Smooth muscle cell (in vitro differentiated cells): ENCODE data around the gene OLFM3. TPM values are rescaled to one million over a fixed set of nuclear protein-coding genes. Genes with fewer than 3 reads are reported as not detected.

Source experiments
- DNase-seq: peaks from one replicate; lab custom pipeline; 2025; ENCODE audit not compliant: unreplicated experiment; lab: John Stamatoyannopoulos, UW
- H2AFZ ChIP-seq: fragments of 200-600 bp; sonication (generic); 2 replicates; pipeline ENCODE4 v1.6.0; 2016; ENCODE audit warnings: antibody characterized with exemption, low read depth, mild to moderate bottlenecking
- H3F3A ChIP-seq: fragments of 200-600 bp; sonication (generic); 2 replicates; pipeline ENCODE4 v1.6.0; 2017; ENCODE audit warnings: antibody characterized with exemption, low read depth
- H3K27ac ChIP-seq: fragments of 200-600 bp; sonication (generic); 2 replicates; pipeline ENCODE4 v1.5.1; 2016; ENCODE audit warnings: low read depth, mild to moderate bottlenecking
- H3K27me3 ChIP-seq: fragments of 200-600 bp; sonication (generic); 2 replicates; pipeline ENCODE4 v1.6.1; 2016; ENCODE audit warnings: low read depth, mild to moderate bottlenecking
- H3K36me3 ChIP-seq: fragments of 200-600 bp; sonication (generic); 2 replicates; pipeline ENCODE4 v1.5.1; 2016; ENCODE audit warnings: low read depth
- H3K4me1 ChIP-seq: fragments of 200-600 bp; sonication (generic); 2 replicates; pipeline ENCODE4 v1.5.1; 2016; ENCODE audit warnings: low read depth
- H3K4me2 ChIP-seq: fragments of 200-600 bp; sonication (generic); 2 replicates; pipeline ENCODE4 v1.6.0; 2016; ENCODE audit warnings: mild to moderate bottlenecking
- H3K4me3 ChIP-seq: fragments of 200-600 bp; sonication (generic); 2 replicates; pipeline ENCODE4 v1.5.1; 2016; ENCODE audit warnings: mild to moderate bottlenecking
- H3K79me2 ChIP-seq: fragments of 200-600 bp; sonication (generic); 2 replicates; pipeline ENCODE4 v1.6.0; 2016; ENCODE audit warnings: low read depth, mild to moderate bottlenecking
- H3K9ac ChIP-seq: fragments of 200-600 bp; sonication (generic); 2 replicates; pipeline ENCODE4 v1.6.0; 2016; ENCODE audit warnings: low read depth
- H3K9me3 ChIP-seq: fragments of 200-600 bp; sonication (generic); replicated peaks from 2 replicates; pipeline ENCODE4 v1.5.1; 2016; ENCODE audit warnings: low read depth
- H4K20me1 ChIP-seq: fragments of 200-600 bp; sonication (generic); 2 replicates; pipeline ENCODE4 v1.6.0; 2016; ENCODE audit warnings: low read depth
- CTCF ChIP-seq: fragments of 200-600 bp; sonication (generic); IDR thresholded peaks from 2 replicates; pipeline ENCODE4 v1.5.1; 2017; ENCODE audit warnings: borderline replicate concordance, mild to moderate bottlenecking, antibody characterized with exemption; ENCODE audit not compliant: insufficient read depth, poor library complexity, severe bottlenecking
- WGBS: methylation state at CpG from one replicate; pipeline ENCODE4 v1.1.7; 2016; ENCODE audit warnings: low lambda C conversion rate; 5-methylcytosine and 5-hydroxymethylcytosine counted together
- polyA plus RNA-seq: library from polyadenylated mRNA; unstranded; fragments of >200 nt; fragmentation: Nextera tagmentation; extraction: Ambion mirVana; gene quantifications from 2 replicates; pipeline ENCODE4 v1.2.1, GENCODE V29; 2016
- total RNA-seq: library from RNA; depleted of rRNA; stranded (reverse); fragments of >200 nt; gene quantifications from 2 replicates; pipeline ENCODE4 v1.2.3, GENCODE V29; 2014

Gene OLFM3
- total and polyA plus RNA-seq, 2 experiments from 2014 or later = 0.22 to 0.35 TPM

- H2AFZ ChIP-seq = no peak overlapping the region
- no peak for DNase-seq
- no peaks in the 10 kb centered on the region for H3F3A ChIP-seq
- no peak overlapping the region for H3K9ac ChIP-seq
- H3K4me3 ChIP-seq = no peak overlapping the region
- H3K27me3 ChIP-seq = no peaks in the 10 kb centered on the region
- H3K4me2 ChIP-seq = no peak overlapping the region
- H3K79me2 ChIP-seq = no peaks in the 10 kb centered on the region
- no peaks in the 10 kb centered on the region for H4K20me1 ChIP-seq
- H3K9me3 ChIP-seq = no peaks in the 10 kb centered on the region
- no peaks in the 10 kb centered on the region for H3K36me3 ChIP-seq
- no peaks in the 10 kb centered on the region for H3K4me1 ChIP-seq
- no peak overlapping the region for H3K27ac ChIP-seq
- TF ChIP-seq CTCF = no peak
These were observed 120.8 kb downstream of the OLFM3 start for GRCh38 chr1:101875891-101876290.

- H3K36me3 ChIP-seq = no peaks in the 10 kb centered on the region
- TF ChIP-seq CTCF = no peak
- H3K9me3 ChIP-seq = no peaks in the 10 kb centered on the region
- H3K27ac ChIP-seq = no peak overlapping the region
- no peaks in the 10 kb centered on the region for H3K79me2 ChIP-seq
- WGBS = 100% methylated on average over 1 of the region's 1 CpG
- DNase-seq = no peak
- H3K4me3 ChIP-seq = no peak overlapping the region
- no peak overlapping the region for H3K4me2 ChIP-seq
- H3K9ac ChIP-seq = no peak overlapping the region
- no peaks in the 10 kb centered on the region for H4K20me1 ChIP-seq
- no peak overlapping the region for H2AFZ ChIP-seq
- H3F3A ChIP-seq = no peaks in the 10 kb centered on the region
- H3K4me1 ChIP-seq = no peaks in the 10 kb centered on the region
- H3K27me3 ChIP-seq = no peaks in the 10 kb centered on the region
These were observed 123.1 kb downstream of the OLFM3 start for GRCh38 chr1:101873672-101874071.

- Histone ChIP-seq H3K9me3 (no peaks in the 10 kb centered on the region), H3K4me1 (no peaks in the 10 kb centered on the region), H3F3A (no peaks in the 10 kb centered on the region), H3K36me3 (no peaks in the 10 kb centered on the region), H3K4me2 (no peak overlapping the region), H3K27ac (no peak overlapping the region), H3K9ac (no peak overlapping the region), H2AFZ (no peak overlapping the region), H3K27me3 (no peaks in the 10 kb centered on the region), H4K20me1 (no peaks in the 10 kb centered on the region), H3K4me3 (no peak overlapping the region), H3K79me2 (no peaks in the 10 kb centered on the region)
- WGBS = 78% methylated on average over 1 of the region's 1 CpG
- DNase-seq = no peak
- TF ChIP-seq CTCF = no peak
These were observed 136.8 kb downstream of the OLFM3 start for GRCh38 chr1:101859941-101860340.

- H3K27me3 ChIP-seq = no peaks in the 10 kb centered on the region
- no peak for DNase-seq
These were observed 142.5 kb downstream of the OLFM3 start for GRCh38 chr1:101854271-101854670.

More at GRCh38 chr1:101854271-101854670, 142.5 kb downstream of the OLFM3 start:
- no peak overlapping the region for H3K4me2 ChIP-seq
- no peaks in the 10 kb centered on the region for H3K4me1 ChIP-seq
- no peak overlapping the region for H3K27ac ChIP-seq
- H3K36me3 ChIP-seq = no peaks in the 10 kb centered on the region
- H4K20me1 ChIP-seq = no peaks in the 10 kb centered on the region
- H3F3A ChIP-seq = no peaks in the 10 kb centered on the region
- no peaks in the 10 kb centered on the region for H3K79me2 ChIP-seq
- 70% methylated on average over 3 of the region's 3 CpGs for WGBS
- no peak overlapping the region for H3K4me3 ChIP-seq
- TF ChIP-seq CTCF = no peak
- H2AFZ ChIP-seq = no peak overlapping the region
- H3K9ac ChIP-seq = no peak overlapping the region
- H3K9me3 ChIP-seq = no peaks in the 10 kb centered on the region
